Stomach (tissue), 4 donors: ENCODE data around the gene TTL.

Source experiments
- POLR2AphosphoS5 ChIP-seq, 3 donors: sonication (generic); formaldehyde crosslinking; IDR thresholded peaks; one replicate each; pipeline ENCODE4 v1.6.1; 2016; ENCODE audit warnings: antibody characterized with exemption in 3 of 3
- TF ChIP-seq, protein P1 (sequence below), 7 experiments: fragments of 450-650 bp in 4 of 7; fragments of 200-600 bp in 3 of 7; sonication (generic) in 3 of 7; IDR thresholded peaks; one replicate each; pipeline ENCODE4 v1.5.1; 2016 to 2019; ENCODE audit warnings: antibody characterized with exemption in 7 of 7, control low read depth in 2 of 7, mild to moderate bottlenecking in 1 of 7

- TF ChIP-seq, protein P1, sequence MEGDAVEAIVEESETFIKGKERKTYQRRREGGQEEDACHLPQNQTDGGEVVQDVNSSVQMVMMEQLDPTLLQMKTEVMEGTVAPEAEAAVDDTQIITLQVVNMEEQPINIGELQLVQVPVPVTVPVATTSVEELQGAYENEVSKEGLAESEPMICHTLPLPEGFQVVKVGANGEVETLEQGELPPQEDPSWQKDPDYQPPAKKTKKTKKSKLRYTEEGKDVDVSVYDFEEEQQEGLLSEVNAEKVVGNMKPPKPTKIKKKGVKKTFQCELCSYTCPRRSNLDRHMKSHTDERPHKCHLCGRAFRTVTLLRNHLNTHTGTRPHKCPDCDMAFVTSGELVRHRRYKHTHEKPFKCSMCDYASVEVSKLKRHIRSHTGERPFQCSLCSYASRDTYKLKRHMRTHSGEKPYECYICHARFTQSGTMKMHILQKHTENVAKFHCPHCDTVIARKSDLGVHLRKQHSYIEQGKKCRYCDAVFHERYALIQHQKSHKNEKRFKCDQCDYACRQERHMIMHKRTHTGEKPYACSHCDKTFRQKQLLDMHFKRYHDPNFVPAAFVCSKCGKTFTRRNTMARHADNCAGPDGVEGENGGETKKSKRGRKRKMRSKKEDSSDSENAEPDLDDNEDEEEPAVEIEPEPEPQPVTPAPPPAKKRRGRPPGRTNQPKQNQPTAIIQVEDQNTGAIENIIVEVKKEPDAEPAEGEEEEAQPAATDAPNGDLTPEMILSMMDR (IDR thresholded peaks at IDR 0.05), result no peak
- no peak for TF ChIP-seq POLR2AphosphoS5 (IDR thresholded peaks at IDR 0.05)
These were observed 36.9 kb downstream of the TTL start for GRCh38 chr2:112518807-112519206.
